Fibroblast of skin of abdomen (primary cell): ENCODE measurements around the gene TTC34.

Experiments used
- DNase-seq: peaks from one replicate; pipeline ENCODE4 v3.0.0-alpha.2; 2013

The TTC34 gene

DNA sequence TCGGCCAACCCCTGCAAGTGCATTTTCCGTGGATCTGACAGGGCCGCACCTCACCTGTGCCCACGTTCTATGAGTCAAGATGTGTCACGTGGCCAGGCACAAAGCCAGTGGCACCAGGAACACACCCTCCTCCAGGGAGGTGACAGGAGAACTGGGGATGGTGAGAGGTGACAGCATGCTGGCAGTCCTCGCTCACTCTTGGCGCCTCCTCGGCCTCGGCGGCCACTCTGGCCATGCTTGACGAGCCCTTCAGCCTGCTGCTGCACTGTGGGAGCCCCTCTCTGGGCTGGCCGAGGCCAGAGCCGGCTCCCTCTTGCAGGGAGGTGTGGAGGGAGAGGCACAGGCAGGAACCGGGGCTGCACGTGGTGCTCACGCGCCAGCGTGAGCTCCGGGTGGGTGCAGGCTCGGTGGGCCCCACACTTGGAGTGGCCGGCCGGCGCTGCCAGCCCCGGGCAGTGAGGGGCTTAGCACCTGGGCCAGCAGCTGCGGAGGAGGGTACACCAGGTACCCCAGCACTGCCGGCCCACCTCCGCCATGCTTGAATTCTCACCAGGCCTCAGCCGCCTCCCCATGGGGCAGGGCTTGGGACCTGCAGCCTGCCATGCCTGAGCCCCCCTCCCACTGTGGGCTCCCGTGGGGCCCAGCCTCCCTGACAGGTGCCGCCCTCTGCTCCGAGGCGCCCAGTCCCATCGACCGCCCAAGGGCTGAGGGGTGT is 11.6 kb upstream of the TTC34 start:
- DNase-seq: no peak

- DNase-seq: no peak
Observed at GRCh38 chr1:2812136-2812535, 10.6 kb upstream of the TTC34 start.

DNA sequence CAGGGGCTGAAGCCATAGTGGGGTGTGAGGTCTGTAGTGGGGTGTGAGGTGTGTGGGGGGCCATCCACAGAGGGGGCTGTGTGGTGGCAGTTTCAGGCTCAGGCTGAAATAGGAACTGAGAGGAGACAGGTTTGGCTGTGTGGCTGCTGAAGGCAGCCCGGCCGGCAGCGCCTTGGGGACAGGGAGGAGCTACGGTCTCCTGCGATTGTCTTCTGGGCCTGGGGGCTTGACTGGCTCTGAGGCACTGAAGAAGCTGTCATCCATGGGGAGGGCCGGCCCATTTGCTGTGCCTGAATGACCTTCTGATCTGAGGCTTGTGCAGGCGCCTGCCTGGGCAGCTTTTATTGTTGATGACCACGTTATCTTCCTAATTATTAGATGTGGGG is 10.0 kb upstream of the TTC34 start:
- DNase-seq: no peak

- no peak for DNase-seq
Observed at GRCh38 chr1:2810899-2811532, 9.5 kb upstream of the TTC34 start.

- DNase-seq: no peak
Observed at GRCh38 chr1:2810281-2810680, 8.8 kb upstream of the TTC34 start.

GRCh38 chr1:2809656-2810055 is 8.2 kb upstream of the TTC34 start:
- DNase-seq: no peak

DNA sequence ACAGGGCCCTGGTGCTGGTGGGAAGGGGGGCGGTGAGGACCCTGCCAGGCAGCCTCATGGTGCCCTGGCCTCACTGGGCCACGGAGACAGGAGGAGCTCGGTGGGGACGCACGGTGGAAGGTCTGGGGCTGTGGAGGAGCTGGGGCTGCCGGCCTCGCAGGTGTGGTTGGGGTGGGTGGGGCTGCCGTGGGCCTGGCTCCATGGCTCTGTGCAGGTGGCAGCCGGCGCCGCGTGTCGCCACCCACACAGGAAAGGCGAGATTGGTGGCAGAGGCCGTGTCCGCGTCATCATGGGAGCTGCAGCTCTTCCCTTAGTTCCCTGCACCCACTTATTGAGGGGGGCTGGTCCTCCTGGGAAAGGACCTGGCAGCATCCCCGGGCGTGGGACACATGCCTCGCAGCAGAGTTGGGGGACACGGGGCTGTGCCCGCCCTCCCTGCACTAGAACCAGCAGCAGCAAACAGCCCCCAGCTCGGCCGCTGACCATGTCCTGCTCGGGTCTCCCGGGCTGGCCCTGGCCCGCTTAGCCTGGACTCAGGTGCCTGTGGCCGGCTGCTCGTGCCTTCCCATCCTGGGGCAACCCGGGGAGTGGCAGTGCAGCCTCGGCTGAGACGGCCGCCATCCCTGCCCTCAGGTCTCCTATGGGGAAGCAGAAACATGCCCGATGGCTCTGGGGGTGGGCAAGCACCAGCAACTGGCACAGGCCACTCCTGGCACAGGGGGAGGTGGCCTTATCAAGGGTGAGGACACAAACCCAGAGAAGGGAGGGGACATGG is 7.5 kb upstream of the TTC34 start:
- no peak for DNase-seq

DNA sequence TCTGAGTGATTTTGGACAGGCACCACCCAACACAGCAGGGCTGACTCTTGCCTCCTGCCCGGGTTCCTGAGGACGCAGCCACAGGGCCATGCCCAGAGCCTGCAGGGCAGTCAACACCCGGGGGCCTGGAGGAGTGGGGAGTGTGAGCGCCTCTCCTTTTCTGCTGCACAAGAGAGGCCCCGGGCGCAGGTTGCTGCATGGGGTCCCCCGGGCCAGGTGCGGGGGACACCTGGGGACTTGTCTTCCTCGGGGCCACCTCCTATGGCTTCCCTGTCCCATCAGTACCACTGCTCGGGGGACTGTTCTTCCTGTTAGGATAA is 6.9 kb upstream of the TTC34 start:
- DNase-seq: no peak

DNA sequence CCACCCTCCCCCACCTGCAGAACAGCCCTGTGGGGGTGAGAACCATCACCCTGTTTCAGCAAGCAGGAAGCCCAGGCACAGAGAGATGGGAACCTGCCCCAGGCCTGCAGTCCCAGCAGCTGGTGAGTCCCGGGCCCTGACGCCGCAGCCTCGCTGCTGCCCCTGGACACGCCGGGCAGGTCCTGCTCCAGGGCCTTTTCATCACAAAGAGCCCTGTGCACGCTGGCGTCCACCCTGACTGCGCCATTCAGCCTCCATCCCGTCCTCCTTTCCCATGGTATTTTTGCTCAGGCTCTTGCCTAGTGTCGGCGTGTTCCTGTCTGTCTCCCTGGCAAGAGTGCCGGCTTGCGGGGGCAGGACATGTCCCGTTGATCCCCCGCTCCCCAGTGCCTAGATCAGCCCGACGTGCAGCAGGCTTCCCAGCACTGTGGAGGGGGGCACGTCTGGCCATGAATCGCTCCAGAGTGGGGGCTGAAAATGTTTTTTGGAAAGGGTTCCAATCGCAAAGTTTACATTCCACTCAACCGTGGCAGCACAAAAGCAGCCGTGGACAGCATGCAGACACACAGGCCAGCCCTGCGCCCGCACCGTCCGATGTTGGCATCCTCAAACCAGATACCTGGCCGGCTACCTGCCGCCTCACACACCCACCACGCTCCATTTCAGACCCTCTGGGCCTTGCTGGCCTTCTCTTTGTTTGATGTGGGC is 6.3 kb upstream of the TTC34 start:
- no peak for DNase-seq

DNA sequence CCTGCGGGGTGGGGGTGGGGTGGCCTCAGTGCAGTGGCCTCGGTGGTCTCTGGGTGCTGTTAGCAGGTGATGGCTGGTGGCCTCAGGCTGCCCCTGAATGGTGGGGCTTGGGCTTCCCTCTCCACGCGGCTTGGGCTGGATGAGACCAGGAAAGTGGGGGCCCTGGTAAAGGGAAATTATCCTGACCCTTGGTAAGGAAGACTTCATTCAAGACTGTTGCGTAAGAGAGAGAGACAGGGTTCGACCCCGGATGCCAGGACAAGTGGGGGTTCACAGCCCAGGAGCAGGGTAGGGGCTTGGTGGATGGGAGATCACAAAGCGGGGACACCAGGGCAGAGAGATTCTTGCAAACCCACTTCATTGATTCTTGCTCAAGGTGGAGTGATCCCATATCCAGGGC is 5.5 kb upstream of the TTC34 start:
- DNase-seq: no peak

DNA sequence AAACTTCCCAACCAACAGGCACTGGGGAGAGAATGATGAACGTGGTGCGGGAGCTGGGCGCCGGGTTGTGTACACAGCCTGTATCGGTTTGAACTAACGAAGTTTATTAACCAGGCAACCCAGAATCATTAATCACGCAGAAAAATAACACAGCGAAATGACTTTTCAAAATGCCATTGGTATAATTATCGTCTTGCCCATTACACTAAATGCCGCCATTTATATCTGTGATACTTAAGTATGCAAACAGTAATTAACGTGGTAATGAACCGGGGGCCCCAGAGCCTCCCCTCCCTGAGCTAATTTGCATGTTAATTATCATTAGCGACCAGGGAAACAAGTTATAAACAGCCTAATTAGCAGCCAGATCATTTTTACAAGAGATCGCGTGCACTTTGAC is 5.1 kb upstream of the TTC34 start:
- no peak for DNase-seq

- DNase-seq: no peak
Observed at GRCh38 chr1:2805801-2806430, 4.4 kb upstream of the TTC34 start.

GRCh38 chr1:2804628-2805351 is 3.3 kb upstream of the TTC34 start:
- DNase-seq: no peak

GRCh38 chr1:2803931-2804627 is 2.6 kb upstream of the TTC34 start:
- no peak for DNase-seq

GRCh38 chr1:2803086-2803930 is 1.8 kb upstream of the TTC34 start:
- no peak for DNase-seq

GRCh38 chr1:2802421-2802961 is 998 bp upstream of the TTC34 start:
- DNase-seq: no peak

DNA sequence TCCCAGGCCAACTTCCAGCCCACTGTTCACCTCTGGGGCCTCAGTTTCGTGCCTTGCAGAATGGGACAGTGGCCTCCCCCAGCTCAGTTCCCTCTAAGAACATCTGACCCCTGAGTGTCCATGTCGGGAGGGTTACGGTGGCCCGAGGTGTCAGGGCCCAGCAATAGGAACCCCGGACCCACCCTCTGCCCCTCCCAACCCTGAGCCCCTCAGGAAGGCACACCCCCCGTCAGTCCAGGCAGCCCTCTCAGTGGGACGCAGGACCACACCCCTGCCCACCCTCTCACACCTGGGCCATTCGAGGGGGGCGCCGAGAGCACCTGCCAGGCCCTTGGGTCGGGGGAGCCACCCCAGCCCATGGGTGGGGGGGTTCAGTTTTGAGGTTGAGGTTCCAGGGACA is 447 bp downstream of the TTC34 start:
- DNase-seq: no peak

DNA sequence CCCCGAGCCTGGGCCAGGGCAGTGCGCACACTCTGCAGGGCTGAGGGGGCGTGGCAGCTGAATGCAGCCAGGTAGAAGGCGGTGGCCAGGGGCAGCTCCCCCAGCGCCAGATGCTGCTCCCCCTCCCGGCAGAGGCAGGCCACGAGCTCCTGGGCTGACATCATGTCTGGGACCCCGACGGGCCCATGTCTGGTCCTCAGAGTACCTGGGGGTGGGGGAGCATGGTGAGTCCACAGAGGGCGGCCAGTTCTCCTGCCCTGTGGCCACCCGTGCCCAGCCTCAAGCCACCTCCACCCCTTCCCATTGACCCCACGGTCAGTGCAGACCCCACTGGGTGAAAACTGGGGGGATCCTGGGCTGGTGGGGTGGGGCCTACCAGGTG is 838 bp downstream of the TTC34 start:
- no peak for DNase-seq

DNA sequence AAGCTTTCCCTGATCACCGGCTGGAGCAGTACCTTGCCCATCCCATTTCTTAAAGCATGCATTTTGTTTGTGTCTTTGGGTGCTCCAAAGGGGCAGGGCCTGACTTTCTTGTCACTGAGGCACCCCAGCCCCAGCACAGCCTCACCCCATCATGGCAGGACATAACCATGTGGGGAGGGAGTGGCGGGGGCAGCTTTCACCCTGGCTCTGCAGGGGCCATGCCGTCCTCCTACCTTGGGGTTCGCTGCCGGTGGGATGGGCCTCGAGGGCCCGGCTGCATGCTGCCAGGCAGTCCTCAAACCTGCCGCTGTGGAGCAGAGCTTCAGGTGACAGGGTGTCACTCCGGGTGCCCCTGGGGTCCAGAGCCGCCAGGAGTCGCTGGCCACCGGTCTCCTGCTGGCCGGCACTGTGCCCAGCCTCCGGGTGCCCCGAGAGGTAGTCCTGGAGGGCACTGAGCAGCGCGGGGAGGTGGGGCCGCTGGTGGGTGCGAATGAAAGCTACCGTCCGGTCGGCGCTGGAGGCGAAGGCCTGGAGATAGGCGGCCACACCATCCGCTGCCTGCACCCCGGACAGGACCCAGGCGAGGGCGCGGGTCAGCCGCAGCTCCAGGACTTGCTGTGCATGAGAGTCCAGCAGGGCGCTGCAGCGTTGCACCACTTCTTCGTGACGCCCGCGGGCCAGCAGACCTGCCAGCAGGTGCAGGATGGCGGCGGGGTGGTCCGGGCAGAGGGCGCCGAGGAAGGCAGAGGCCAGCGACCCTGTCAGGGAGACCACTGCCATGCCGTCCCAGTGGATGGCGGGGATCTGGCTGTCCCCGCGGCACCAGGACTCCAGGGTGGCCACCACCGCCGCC is 1.5 kb downstream of the TTC34 start:
- no peak for DNase-seq
